Parathyroid adenoma (tissue), 2 donors: ENCODE results near the gene MLLT1.

Experiments used
- H2AFZ ChIP-seq: fragments of 300-600 bp; sonication (generic); one replicate; pipeline ENCODE4 v1.7.0; 2017; ENCODE audit warnings: antibody characterized with exemption, mild to moderate bottlenecking
- H3K27ac ChIP-seq: fragments of 300-600 bp; sonication (generic); one replicate; pipeline ENCODE4 v1.7.0; 2017
- H3K27me3 ChIP-seq: fragments of 300-600 bp; sonication (generic); one replicate; pipeline ENCODE4 v1.7.0; 2017; ENCODE audit warnings: low read length; ENCODE audit not compliant: control insufficient read depth, insufficient read depth
- H3K36me3 ChIP-seq: fragments of 300-600 bp; sonication (generic); one replicate; pipeline ENCODE4 v1.7.0; 2017; ENCODE audit warnings: low read length; ENCODE audit not compliant: control insufficient read depth, insufficient read depth
- H3K4me1 ChIP-seq: fragments of 300-600 bp; sonication (generic); one replicate; pipeline ENCODE4 v1.7.0; 2017; ENCODE audit warnings: control low read depth
- H3K4me2 ChIP-seq: fragments of 300-600 bp; sonication (generic); one replicate; pipeline ENCODE4 v1.7.0; 2017; ENCODE audit warnings: low read length
- H3K4me3 ChIP-seq: fragments of 300-600 bp; sonication (generic); one replicate; pipeline ENCODE4 v1.7.0; 2017; ENCODE audit warnings: low read depth, low read length
- H3K79me2 ChIP-seq: fragments of 300-600 bp; sonication (generic); one replicate; pipeline ENCODE4 v1.7.0; 2017; ENCODE audit warnings: control low read depth
- H3K9ac ChIP-seq: fragments of 300-600 bp; sonication (generic); one replicate; pipeline ENCODE4 v1.7.0; 2017; ENCODE audit warnings: mild to moderate bottlenecking
- H3K9me3 ChIP-seq: fragments of 300-600 bp; sonication (generic); one replicate; pipeline ENCODE4 v1.7.0; 2017; ENCODE audit warnings: low read length; ENCODE audit not compliant: control insufficient read depth
- CTCF ChIP-seq: fragments of 300-600 bp; sonication (generic); IDR thresholded peaks from one replicate; pipeline ENCODE4 v1.7.0; 2017; ENCODE audit warnings: antibody characterized with exemption, mild to moderate bottlenecking
- donor health status: primary hyperparathyroidism.

MLLT1 gene

GRCh38 chr19:6218491-6219146 lies 61.2 kb downstream of the MLLT1 start:
- Histone ChIP-seq H3K36me3 (no peaks in the 10 kb centered on the region), H3K4me3 (no peak overlapping the region), H2AFZ (no peak overlapping the region), H3K4me1 (peaks cover 14% of the 10 kb centered on the region), H3K79me2 (peaks cover 24% of the 10 kb centered on the region), H3K27ac (no peak overlapping the region), H3K27me3 (no peaks in the 10 kb centered on the region), H3K9me3 (no peaks in the 10 kb centered on the region), H3K4me2 (no peak overlapping the region), H3K9ac (no peak overlapping the region)
- peak; percentile 96 for TF ChIP-seq CTCF

GRCh38 chr19:6217752-6218334 lies 61.9 kb downstream of the MLLT1 start:
- Histone ChIP-seq H3K9ac (no peak overlapping the region), H3K4me1 (peaks cover 10% of the 10 kb centered on the region), H3K79me2 (peaks cover 22% of the 10 kb centered on the region), H3K27ac (no peak overlapping the region), H3K4me2 (no peak overlapping the region), H3K27me3 (no peaks in the 10 kb centered on the region), H3K4me3 (no peak overlapping the region), H2AFZ (no peak overlapping the region), H3K36me3 (no peaks in the 10 kb centered on the region), H3K9me3 (no peaks in the 10 kb centered on the region)
- TF ChIP-seq CTCF: no peak

- Histone ChIP-seq H3K9ac (no peak overlapping the region), H3K36me3 (no peaks in the 10 kb centered on the region)
Observed at GRCh38 chr19:6216996-6217751, 62.6 kb downstream of the MLLT1 start.

GRCh38 chr19:6216236-6216995 lies 63.4 kb downstream of the MLLT1 start:
- Histone ChIP-seq H3K4me3 (no peak overlapping the region), H3K9me3 (no peaks in the 10 kb centered on the region), H3K9ac (no peak overlapping the region), H2AFZ (no peak overlapping the region), H3K4me1 (peaks cover 5% of the 10 kb centered on the region), H3K79me2 (peaks cover 11% of the 10 kb centered on the region), H3K27ac (no peak overlapping the region), H3K4me2 (no peak overlapping the region), H3K36me3 (no peaks in the 10 kb centered on the region), H3K27me3 (no peaks in the 10 kb centered on the region)
- TF ChIP-seq CTCF: no peak

More at GRCh38 chr19:6216996-6217751, 62.6 kb downstream of the MLLT1 start:
- H3K79me2 ChIP-seq: peaks cover 18% of the 10 kb centered on the region
- no peak for TF ChIP-seq CTCF
- no peaks in the 10 kb centered on the region for H3K9me3 ChIP-seq
- H3K27me3 ChIP-seq: no peaks in the 10 kb centered on the region
- no peak overlapping the region for H3K27ac ChIP-seq
- H3K4me1 ChIP-seq: peaks cover 10% of the 10 kb centered on the region
- no peak overlapping the region for H3K4me3 ChIP-seq
- H3K4me2 ChIP-seq: no peak overlapping the region
- no peak overlapping the region for H2AFZ ChIP-seq
